Stimulated activated CD8-positive, alpha-beta memory T cell treated with anti-CD3 and anti-CD28 coated beads, Interleukin-2, amount 100 ng/mL, for 48 hours (primary cell): Measurements from ENCODE around the gene SLC44A5.
"Not testable (repeated sequence)": the region's sequence is repeated elsewhere in the genome, so short reads cannot be mapped to it uniquely, and the experiment has no call there.

Source experiments
- DNase-seq, 2 donors: peaks; one replicate each; pipeline ENCODE4 v3.0.0-alpha.2; 2020; ENCODE audit warnings: low read depth in 2 of 2

Gene SLC44A5

DNA sequence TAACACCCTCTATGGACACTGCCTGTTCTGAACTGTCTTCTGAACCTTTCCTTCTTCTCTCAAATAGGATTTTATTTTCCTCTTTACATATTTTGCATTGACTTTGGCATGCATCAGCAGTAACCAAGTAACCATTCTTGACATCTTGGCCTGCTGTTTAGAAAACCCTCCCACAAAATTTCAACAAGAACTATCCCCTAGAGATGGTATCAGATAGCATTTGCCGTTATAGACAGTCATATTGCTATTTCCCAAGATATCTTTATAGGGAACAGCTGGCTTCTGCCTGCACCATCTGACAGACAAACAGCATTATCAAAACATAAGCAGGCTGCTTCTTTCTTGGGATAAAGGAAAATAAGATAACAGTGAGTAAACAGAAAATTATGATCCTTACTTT is 422.0 kb downstream of the SLC44A5 start:
- no peak for DNase-seq

DNA sequence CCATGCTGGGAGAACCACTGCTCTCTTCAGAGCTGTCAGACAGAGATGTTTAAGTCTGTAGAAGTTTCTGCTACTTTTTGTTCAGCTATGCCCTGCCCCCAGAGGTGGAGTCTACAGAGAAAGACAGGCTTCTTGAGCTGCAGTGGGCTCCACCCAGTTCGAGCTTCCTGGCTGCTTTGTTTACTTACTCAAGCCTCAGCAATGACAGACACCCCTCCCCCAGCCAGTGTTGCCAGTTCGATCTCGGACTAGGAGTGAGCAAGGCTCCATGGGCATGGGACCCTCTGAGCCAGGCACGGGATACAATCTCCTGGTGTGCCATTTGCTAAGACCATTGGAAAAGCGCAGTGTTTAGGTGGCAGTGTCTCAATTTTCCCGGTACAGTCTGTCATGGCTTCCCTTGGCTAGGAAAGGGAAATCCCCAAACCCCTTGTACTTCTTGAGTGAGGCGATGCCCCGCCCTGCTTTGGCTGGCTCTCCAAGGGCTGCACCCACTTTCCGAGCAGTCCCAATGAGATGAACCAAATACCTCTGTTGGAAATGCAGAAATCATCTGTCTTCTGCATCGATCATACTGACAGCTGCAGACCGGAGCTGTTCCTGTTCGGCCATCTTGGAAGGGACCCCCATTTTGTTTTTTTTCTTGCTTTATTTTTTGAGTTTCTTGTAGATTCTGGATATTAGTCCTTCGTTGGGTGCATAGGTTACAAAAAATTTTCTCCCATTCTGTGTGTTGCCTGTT is 429.5 kb downstream of the SLC44A5 start:
- not testable (repeated sequence) for DNase-seq

DNA sequence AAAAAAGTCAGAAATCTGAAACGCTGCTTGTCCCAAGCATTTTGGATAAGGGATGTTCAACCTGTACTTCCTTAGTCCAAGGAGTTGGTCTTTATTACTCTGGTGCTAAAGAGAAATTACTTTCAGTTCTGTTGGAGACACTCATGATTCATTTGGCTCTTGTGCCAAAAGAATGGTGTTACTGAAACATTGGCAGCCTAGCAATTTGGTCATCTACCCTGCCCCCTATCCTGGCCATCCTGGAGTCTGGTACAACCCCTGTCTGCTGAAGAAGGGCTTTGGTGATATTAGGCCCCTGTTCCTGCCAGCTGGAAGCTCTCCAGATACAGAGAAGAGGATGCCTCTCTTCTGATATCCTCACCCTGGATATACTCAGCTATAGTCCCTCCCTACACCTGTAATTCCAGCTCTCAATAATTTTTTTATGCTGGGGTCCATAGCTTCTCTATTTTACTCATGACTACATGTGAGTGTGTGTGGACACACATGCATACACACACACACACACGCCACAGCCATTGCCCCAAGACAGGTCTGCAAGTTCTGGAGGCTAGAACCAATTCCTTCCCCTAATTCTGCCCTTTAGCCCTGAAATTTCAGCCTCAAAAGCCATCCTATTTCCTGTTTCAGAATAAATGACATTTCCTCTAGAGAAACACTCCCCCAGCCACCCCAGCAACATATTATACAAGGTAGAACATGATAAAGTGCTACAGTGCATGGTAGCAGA is 436.7 kb downstream of the SLC44A5 start:
- no peak for DNase-seq

DNA sequence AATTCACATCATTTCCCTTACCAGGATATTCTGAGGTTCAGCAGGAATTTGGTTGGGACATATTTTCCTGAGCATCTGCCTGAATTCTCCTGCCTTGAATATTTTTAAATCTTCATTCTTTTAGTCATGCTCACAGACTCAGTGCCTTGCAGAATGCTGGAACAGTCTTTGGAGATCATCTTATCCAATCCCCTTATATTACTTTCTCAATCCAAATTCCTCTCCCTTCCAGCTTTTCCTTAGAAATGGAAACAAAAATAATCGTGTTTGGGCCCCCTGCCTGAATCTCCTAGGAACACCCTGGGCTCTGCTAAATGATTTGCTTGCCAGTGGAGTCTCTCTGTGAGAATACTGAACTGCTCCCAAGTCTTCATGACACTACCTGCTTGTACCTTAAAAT is 438.4 kb downstream of the SLC44A5 start:
- DNase-seq = no peak

DNA sequence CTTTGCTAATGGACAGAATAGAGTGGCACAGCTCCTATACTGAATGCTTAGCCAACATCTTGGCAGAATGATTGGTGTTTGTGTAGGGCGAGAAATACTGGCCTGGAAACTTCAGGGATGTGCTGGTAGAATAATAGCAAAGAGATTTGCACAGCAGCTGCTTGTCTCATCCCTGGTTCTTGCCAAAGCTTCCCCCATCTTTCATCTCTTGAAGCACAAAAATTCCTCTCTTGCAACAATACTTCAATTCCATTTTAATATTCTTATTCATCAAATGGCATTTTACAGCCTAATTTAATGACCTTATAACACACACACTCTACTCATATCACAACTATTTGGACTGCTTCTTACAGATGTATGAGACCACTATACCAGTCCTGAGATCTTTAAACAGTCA is 439.0 kb downstream of the SLC44A5 start:
- DNase-seq = no peak

DNA sequence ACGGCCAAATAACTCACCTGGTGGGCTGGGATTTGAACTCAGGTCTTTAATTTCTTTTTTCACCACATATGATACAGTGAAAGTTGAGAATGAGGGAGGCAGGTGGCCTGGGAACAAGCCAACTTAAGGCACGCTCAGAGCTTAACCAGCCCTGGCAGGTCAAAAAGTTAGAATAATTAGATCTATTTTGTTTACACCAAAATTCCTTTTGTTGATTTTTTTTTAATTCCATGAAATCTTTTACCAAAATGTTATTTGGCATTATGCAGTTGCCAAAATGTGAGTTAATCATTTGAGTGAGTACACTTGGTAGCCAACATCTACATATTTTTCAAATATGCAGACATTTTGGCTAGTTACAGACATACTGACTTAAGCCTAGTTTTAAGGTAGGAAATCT is 439.9 kb downstream of the SLC44A5 start:
- DNase-seq = no peak

DNA sequence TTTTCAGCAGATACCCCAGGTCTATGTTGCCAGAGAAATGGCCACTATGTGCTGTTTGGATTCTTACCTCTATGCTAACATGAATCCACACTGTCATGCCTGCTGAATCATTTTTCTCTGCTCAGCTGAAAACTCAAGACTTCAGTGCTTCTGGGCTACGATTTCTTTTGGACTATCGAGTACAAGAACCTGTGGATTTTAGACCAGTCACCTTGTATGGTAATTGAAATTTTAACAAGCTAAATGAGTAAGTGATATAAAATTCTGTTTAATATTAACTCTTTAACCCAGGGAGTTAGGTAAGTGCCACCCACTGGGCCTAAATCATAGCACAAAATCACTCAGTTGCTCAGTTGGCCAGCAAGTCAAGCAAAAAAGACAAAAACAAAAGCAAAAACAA is 440.9 kb downstream of the SLC44A5 start:
- no peak for DNase-seq

DNA sequence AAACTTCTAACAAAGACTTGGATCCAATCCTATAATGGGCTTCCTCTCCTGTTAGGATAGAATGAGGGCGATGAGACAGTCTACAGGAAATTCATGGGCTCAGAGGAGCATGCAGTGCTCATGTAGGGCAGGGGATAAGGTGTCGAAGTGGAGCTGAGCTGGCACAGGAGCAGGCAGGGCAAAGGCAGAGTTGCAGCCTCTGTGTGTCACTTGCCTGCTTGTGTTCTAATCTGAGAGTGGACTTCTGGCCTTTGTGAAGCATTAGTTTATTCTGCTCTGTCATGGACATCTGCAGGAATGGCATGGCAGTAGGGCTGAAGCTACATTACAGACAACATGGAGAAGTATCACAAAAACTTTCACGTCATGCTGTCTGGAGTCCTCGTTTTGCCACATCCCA is 444.1 kb downstream of the SLC44A5 start:
- no peak for DNase-seq

DNA sequence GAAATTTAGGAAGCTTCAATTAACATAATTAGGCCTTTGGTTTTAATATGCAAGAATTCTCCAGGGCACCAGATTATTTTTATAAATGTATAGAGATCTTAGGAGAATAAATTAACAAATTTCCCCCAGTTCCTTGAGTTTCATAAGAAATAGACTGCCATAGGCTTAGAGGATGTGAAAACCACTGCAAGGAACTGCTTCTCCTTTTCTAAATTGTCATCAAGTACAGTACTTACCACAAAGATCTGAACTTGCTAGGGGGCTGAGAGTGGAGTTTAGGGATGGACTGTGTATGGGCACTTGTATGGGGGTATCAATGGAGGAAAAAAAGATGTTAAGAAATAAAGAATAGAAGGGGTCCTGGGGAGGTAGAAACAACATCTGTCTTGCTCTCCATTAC is 445.6 kb downstream of the SLC44A5 start:
- no peak for DNase-seq

DNA sequence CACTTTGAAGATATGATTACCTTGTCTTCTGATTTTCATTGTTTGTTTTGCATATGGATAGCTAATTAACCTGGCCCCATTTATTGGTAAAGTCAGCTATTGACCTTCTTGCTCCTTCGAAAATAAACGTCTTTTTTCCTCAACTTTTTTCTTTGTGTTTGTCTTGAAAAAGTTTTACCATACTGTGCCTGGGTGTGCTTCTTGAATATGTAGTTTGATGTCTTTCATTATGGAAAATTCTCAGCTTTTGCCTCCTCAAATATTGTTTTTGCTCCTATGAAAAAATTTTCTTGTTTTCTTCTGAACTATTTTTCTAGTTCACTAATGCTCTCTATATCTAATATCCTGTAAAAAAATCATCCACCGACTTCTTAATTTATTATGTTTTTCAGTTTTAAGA is 451.8 kb downstream of the SLC44A5 start:
- DNase-seq = no peak
